SKM-1 (cell line): ENCODE measurements around the gene RBP5.

Experiments used
- DNase-seq: peaks from one replicate; lab custom pipeline; 2025; ENCODE audit not compliant: unreplicated experiment; lab: John Stamatoyannopoulos, UW

The RBP5 gene

GRCh38 chr12:7102582-7102981, 26.1 kb downstream of the RBP5 start:
- no peak for DNase-seq

GRCh38 chr12:7101694-7102131, 27.0 kb downstream of the RBP5 start:
- no peak for DNase-seq

GRCh38 chr12:7101047-7101693, 27.5 kb downstream of the RBP5 start:
- DNase-seq: no peak

GRCh38 chr12:7100239-7100638, 28.4 kb downstream of the RBP5 start:
- no peak for DNase-seq

GRCh38 chr12:7099290-7099996, 29.2 kb downstream of the RBP5 start:
- DNase-seq: no peak

- DNase-seq: no peak
These were observed 31.7 kb downstream of the RBP5 start for GRCh38 chr12:7096979-7097378.

- no peak for DNase-seq
These were observed 32.4 kb downstream of the RBP5 start for GRCh38 chr12:7096006-7096932.

GRCh38 chr12:7093892-7094291, 34.8 kb downstream of the RBP5 start:
- DNase-seq: no peak

GRCh38 chr12:7093486-7093885, 35.2 kb downstream of the RBP5 start:
- no peak for DNase-seq

GRCh38 chr12:7092986-7093460, 35.7 kb downstream of the RBP5 start:
- no peak for DNase-seq

- no peak for DNase-seq
These were observed 36.3 kb downstream of the RBP5 start, which contains the start of gene C1R for GRCh38 chr12:7092229-7092985. Gene C1R, minus strand, starts transcription at chr12:7092445. Its CDS starts 57 bp downstream, at chr12:7092388.

GRCh38 chr12:7091660-7092228, 36.9 kb downstream of the RBP5 start:
- DNase-seq: no peak

- no peak for DNase-seq
These were observed 37.5 kb downstream of the RBP5 start for GRCh38 chr12:7091171-7091570.

- DNase-seq: no peak
These were observed 38.3 kb downstream of the RBP5 start for GRCh38 chr12:7090222-7090998.

- DNase-seq: no peak
These were observed 39.4 kb downstream of the RBP5 start for GRCh38 chr12:7089196-7089871.

- DNase-seq: no peak
These were observed 45.6 kb downstream of the RBP5 start for GRCh38 chr12:7083125-7083524.

- no peak for DNase-seq
These were observed 47.7 kb downstream of the RBP5 start for GRCh38 chr12:7081037-7081436.

- DNase-seq: no peak
These were observed 48.9 kb downstream of the RBP5 start for GRCh38 chr12:7079826-7080125.

GRCh38 chr12:7078163-7078562, 50.5 kb downstream of the RBP5 start:
- DNase-seq: no peak
